HepG2 (cell line): ENCODE results near the gene GTF2H4. TPM values are rescaled to one million over a fixed set of nuclear protein-coding genes. Genes with fewer than 3 reads are reported as not detected.

Source experiments
- ATAC-seq: fragments of 200-7000 bp; cut with Tn5 transposase; 3 replicates; pipeline ENCODE4 v1.9.1; 2020; ENCODE audit warnings: mild to moderate bottlenecking, moderate library complexity
- BruUV-seq: library from RNA; stranded (reverse); fragments of 400-500 nt; replicated peaks from 2 replicates; lab custom pipeline; 2021; lab: Mats Ljungman, UMichigan
- CTCF ChIA-PET: fragments of 300-600 bp; formaldehyde crosslinking; extraction: SDS; loops from one replicate; lab custom pipeline; 2021; ENCODE audit warnings: low total read pairs, inconsistent platforms, low intra/inter-chr PET ratio; lab: Yijun Ruan, JAX
- POLR2A ChIA-PET: fragments of 350-600 bp; sonication (Branson Sonifier 250); formaldehyde crosslinking; loops from one replicate; lab custom pipeline; 2020; ENCODE audit warnings: antibody characterized with exemption, inconsistent platforms; lab: Yijun Ruan, JAX
- DNase-seq: peaks from one replicate; pipeline ENCODE4 v3.0.0-alpha.2; 2015; ENCODE audit warnings: low spot score
- FAIRE-seq: peaks from 3 replicates; lab custom pipeline; 2011; peaks lifted over from hg19 to GRCh38; lab: Jason Lieb, UNC
- H2AFZ ChIP-seq: one replicate; pipeline ENCODE4 v1.6.1; 2011; ENCODE audit warnings: low read length, inconsistent platforms
- H3K27ac ChIP-seq: fragments of 300-600 bp; 3 replicates; pipeline ENCODE4 v1.8.0; 2011; ENCODE audit warnings: mixed run types, mild to moderate bottlenecking, mixed read lengths, low read length, inconsistent platforms; ENCODE audit not compliant: insufficient read depth; ENCODE audit errors: extremely low read length
- H3K27me3 ChIP-seq, 2 experiments: fragments of 200-600 bp in 1 of 2; 2 replicates in 1 of 2; 3 replicates in 1 of 2; pipeline versions ENCODE4 v1.6.0 to v1.8.0; 2011; ENCODE audit warnings: low read length in 2 of 2, mild to moderate bottlenecking in 2 of 2, moderate library complexity in 2 of 2, inconsistent platforms in 1 of 2; ENCODE audit not compliant: insufficient read depth in 2 of 2, control insufficient read depth in 1 of 2
- H3K36me3 ChIP-seq, 2 experiments: fragments of 200-600 bp in 1 of 2; replicated peaks in 1 of 2; 2 replicates in 1 of 2; 3 replicates in 1 of 2; pipeline versions ENCODE4 v1.5.1 to v1.8.0; 2011; ENCODE audit warnings: low read length in 2 of 2, inconsistent platforms in 1 of 2; ENCODE audit not compliant: insufficient read depth in 2 of 2, control insufficient read depth in 1 of 2
- H3K4me1 ChIP-seq: 2 replicates; pipeline ENCODE4 v1.5.1; 2012; ENCODE audit warnings: low read length, inconsistent platforms; ENCODE audit not compliant: insufficient read depth
- H3K4me2 ChIP-seq: 2 replicates; pipeline ENCODE4 v1.6.0; 2011; ENCODE audit warnings: low read depth, low read length, inconsistent platforms
- H3K4me3 ChIP-seq, 3 experiments: fragments of 200-600 bp in 1 of 3; sonication (generic), shearing (Covaris generic) in 1 of 3; replicated peaks in 1 of 3; 2 replicates each; pipeline ENCODE4 v1.5.1; 2011 to 2016; ENCODE audit warnings: low read length in 3 of 3, inconsistent platforms in 2 of 3, low read depth in 2 of 3, mild to moderate bottlenecking in 2 of 3, control low read depth in 1 of 3, mixed read lengths in 1 of 3; ENCODE audit not compliant: insufficient read depth in 1 of 3
- H3K79me2 ChIP-seq: one replicate; pipeline ENCODE4 v1.6.1; 2011; ENCODE audit warnings: low read length, inconsistent platforms; ENCODE audit not compliant: insufficient read depth
- H3K9ac ChIP-seq: 2 replicates; pipeline ENCODE4 v1.6.0; 2011; ENCODE audit warnings: mild to moderate bottlenecking, low read depth, low read length, inconsistent platforms; ENCODE audit not compliant: insufficient read depth
- H3K9me3 ChIP-seq: 2 replicates; pipeline ENCODE4 v1.5.1; 2012; ENCODE audit warnings: mild to moderate bottlenecking, low read length
- H4K20me1 ChIP-seq: 2 replicates; pipeline ENCODE4 v1.6.0; 2011; ENCODE audit warnings: inconsistent platforms, mild to moderate bottlenecking, low read length, moderate library complexity; ENCODE audit not compliant: insufficient read depth
- AGO2 ChIP-seq: fragments of 200-400 bp; formaldehyde crosslinking; optimal IDR thresholded peaks from 2 replicates; pipeline ENCODE3; 2017; ENCODE audit warnings: mild to moderate bottlenecking, low read depth, low read length, moderate library complexity
- ARNT2 ChIP-seq: sonication (generic); formaldehyde crosslinking; IDR thresholded peaks from 2 replicates; pipeline ENCODE4 v1.8.0; 2022; ENCODE audit warnings: mild to moderate bottlenecking, low read depth, missing genetic modification reagents, moderate library complexity
- ASH2L ChIP-seq: fragments of 300-600, 200-600 bp; sonication (generic); IDR thresholded peaks from 2 replicates; pipeline ENCODE4 v1.7.0; 2017; ENCODE audit warnings: low read depth, mild to moderate bottlenecking, moderate library complexity, mixed read lengths, low read length; ENCODE audit not compliant: insufficient read length
- FOXK2 ChIP-seq: fragments of 450-650 bp; IDR thresholded peaks from 2 replicates; pipeline ENCODE4 v1.6.1; 2016
- HNRNPLL ChIP-seq: fragments of 200-400 bp; formaldehyde crosslinking; IDR thresholded peaks from 2 replicates; pipeline ENCODE4 v1.6.1; 2017; ENCODE audit warnings: mild to moderate bottlenecking, low read depth, low read length; ENCODE audit not compliant: poor library complexity, severe bottlenecking
- HOXA5 ChIP-seq: sonication (generic); formaldehyde crosslinking; IDR thresholded peaks from 2 replicates; pipeline ENCODE4 v1.4.0; 2020; ENCODE audit warnings: missing genetic modification reagents
- KLF6 ChIP-seq: IDR thresholded peaks from 2 replicates; pipeline ENCODE4 v1.8.0; 2016; ENCODE audit warnings: missing biosample characterization, missing genetic modification reagents
- MAFG ChIP-seq: sonication (generic); formaldehyde crosslinking; IDR thresholded peaks from 2 replicates; pipeline ENCODE4 v1.5.1; 2020; ENCODE audit warnings: mild to moderate bottlenecking, missing genetic modification reagents
- SIN3B ChIP-seq: fragments of 150-350 bp; IDR thresholded peaks from 2 replicates; pipeline ENCODE4 v1.6.1; 2014; ENCODE audit warnings: low read length
- STAG1 ChIP-seq: sonication (generic); formaldehyde crosslinking; IDR thresholded peaks from 2 replicates; pipeline ENCODE4 v1.4.0; 2020; ENCODE audit warnings: missing genetic modification reagents
- TAF1 ChIP-seq: sonication (generic); formaldehyde crosslinking; IDR thresholded peaks from 2 replicates; pipeline ENCODE4 v1.4.0; 2020; ENCODE audit warnings: missing genetic modification reagents
- ZBTB38 ChIP-seq: sonication (generic); formaldehyde crosslinking; IDR thresholded peaks from 2 replicates; pipeline ENCODE4 v1.5.1; 2020; ENCODE audit warnings: mild to moderate bottlenecking, missing genetic modification reagents
- ZFP82 ChIP-seq: sonication (generic); formaldehyde crosslinking; IDR thresholded peaks from 2 replicates; pipeline ENCODE4 v1.5.1; 2020; ENCODE audit warnings: mild to moderate bottlenecking, missing genetic modification reagents, borderline replicate concordance
- ZNF33A ChIP-seq: sonication (generic); formaldehyde crosslinking; IDR thresholded peaks from 2 replicates; pipeline ENCODE4 v1.5.1; 2020; ENCODE audit warnings: missing genetic modification reagents, mild to moderate bottlenecking, moderate library complexity, borderline replicate concordance
- ZNF33B ChIP-seq: sonication (generic); formaldehyde crosslinking; IDR thresholded peaks from 2 replicates; pipeline ENCODE4 v1.5.1; 2020; ENCODE audit warnings: mild to moderate bottlenecking, missing genetic modification reagents
- WGBS: methylation state at CpG from one replicate; pipeline ENCODE4 v1.1.6; 2017; ENCODE audit warnings: low lambda C conversion rate; 5-methylcytosine and 5-hydroxymethylcytosine counted together
- in situ Hi-C: cut with HindIII; loops from 2 replicates; pipeline ENCODE4 v1.10.0; 2017; ENCODE audit warnings: low pct_unique_long_range_greater_than_20kb; ENCODE audit not compliant: extremely low pct_ligation_motif_present
- intact Hi-C: fragments of 100-400 bp; cut with micrococcal nuclease; formaldehyde crosslinking; loops from one replicate; pipeline ENCODE4 v1.10.0; 2022; ENCODE audit not compliant: unreplicated experiment
- polyA plus RNA-seq, 8 experiments: library from polyadenylated mRNA; depleted of rRNA in 3 of 8; stranded (reverse) in 7 of 8; unstranded in 1 of 8; fragments of >200 nt; fragmentation: Illumina TruSeq in 4 of 8; extraction: Trizol in 4 of 8; gene quantifications; 2 replicates each; pipeline versions ENCODE4 v1.2.1 to v1.2.3, GENCODE V29; 2011 to 2016; ENCODE audit warnings: low read depth in 4 of 8, missing spikeins in 1 of 8, mixed read lengths in 1 of 8; ENCODE audit not compliant: insufficient read depth in 1 of 8
- total RNA-seq, 5 experiments: library from RNA; depleted of rRNA; stranded (reverse); fragments of >200 nt; fragmentation: Illumina TruSeq; extraction: Trizol; gene quantifications; 2 replicates each; pipeline ENCODE4 v1.2.3, GENCODE V29; 2016; ENCODE audit warnings: low read depth in 1 of 5
- TF ChIP-seq, protein P1 (sequence below): sonication (generic); formaldehyde crosslinking; IDR thresholded peaks from 2 replicates; pipeline ENCODE4 v1.4.0; 2020; ENCODE audit warnings: missing genetic modification reagents
- TF ChIP-seq, protein P2 (sequence below): sonication (generic); formaldehyde crosslinking; IDR thresholded peaks from 2 replicates; pipeline ENCODE4 v1.4.0; 2020; ENCODE audit warnings: mild to moderate bottlenecking, low read depth, missing genetic modification reagents

The GTF2H4 gene
- total and polyA plus RNA-seq, 2 of the 13 experiments (the other 11 are each of a cell fraction or from before 2014, with no cell fraction given), result 15.9 to 49.3 TPM

DNA sequence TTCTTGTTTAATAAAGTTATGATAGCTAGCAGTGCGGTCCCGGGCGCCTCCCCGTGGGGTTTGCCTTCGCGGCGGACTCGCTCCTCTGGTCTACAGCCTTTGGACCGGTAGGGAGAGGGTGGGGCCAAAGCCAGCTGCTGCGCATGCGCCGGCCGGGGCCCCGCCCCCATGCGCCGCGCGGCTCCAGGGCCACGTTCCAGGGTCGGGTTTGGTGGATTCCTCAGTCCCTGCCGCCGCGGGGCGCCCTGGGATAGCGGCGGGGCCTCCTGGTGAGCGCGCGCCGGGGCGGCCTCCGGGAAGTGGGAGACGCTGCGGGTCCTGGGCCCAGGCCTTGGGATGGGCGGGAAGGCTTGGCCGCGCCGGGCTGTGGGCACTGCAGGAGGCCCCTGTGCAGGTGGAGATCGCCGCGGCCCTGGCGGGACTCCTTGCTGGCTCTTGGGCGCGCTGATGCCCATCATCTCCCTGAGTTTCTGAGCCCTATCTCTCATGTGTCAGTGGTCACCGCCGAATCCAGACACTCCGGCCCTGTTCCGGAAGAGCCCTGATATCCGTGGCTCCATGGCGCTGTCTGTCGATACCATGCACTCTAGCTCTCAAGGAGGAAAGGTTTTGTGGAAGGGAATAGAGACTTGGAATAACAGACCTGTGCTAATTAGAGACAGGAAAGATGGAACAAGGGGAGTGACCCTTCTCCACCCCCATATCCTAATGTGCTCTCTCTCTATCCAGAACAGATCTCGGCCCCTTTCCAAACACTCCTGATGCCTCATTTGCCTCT lies 6.3 kb downstream of the GTF2H4 start, which contains the start of gene VARS2:
Gene VARS2, plus strand, starts transcription at position 163 of the 778 bp plus-strand sequence. Its CDS starts 599 bp downstream, at position 762.
- in situ Hi-C loops (no loop called here), intact Hi-C loops (loop anchor here (1.0 to 2.0 kb wide), 3 partner anchors 86 to 173 kb away; no protein-coding TSS in a partner anchor)
- ChIA-PET CTCF (interaction anchor here (1.2 to 3.1 kb wide), 5 partner anchors 85 to 166 kb away, joined by 3 to 11 read pairs (median 9); no protein-coding TSS in a partner anchor), POLR2A (interaction anchor here (0.7 to 3.4 kb wide), 24 partner anchors 9 to 627 kb away, joined by 3 to 24 read pairs (median 4); partner anchors contain the start of genes DDR1, DDX39B, GNL1 and MDC1)
- H4K20me1 ChIP-seq, result no peaks in the 10 kb centered on the region
- H3K9me3 ChIP-seq, result no peaks in the 10 kb centered on the region
- H2AFZ ChIP-seq, result no peak within 1 kb of the TSS
- BruUV-seq, result TSS peak; percentile 78
- 0% methylated on average over 27 of the region's 52 CpGs for WGBS
- peaks cover 15% of the 10 kb centered on the region for H3K79me2 ChIP-seq
- peak within 1 kb of the TSS; percentile 97 for H3K4me2 ChIP-seq
- peak within 1 kb of the TSS; percentile 90 for H3K9ac ChIP-seq
- H3K27me3 ChIP-seq, result no peaks in the 10 kb centered on the region
- peak within 1 kb of the TSS; percentile 81 for H3K27ac ChIP-seq
- H3K36me3 ChIP-seq, result peaks cover 14 to 49% of the 10 kb centered on the region in 2 experiments
- DNase-seq (peak; percentile 92), ATAC-seq (peak; percentile 96), FAIRE-seq (peak; percentile 70)
- H3K4me3 ChIP-seq, result peak within 1 kb of the TSS; percentile 61 to 80 (median 78)
- H3K4me1 ChIP-seq, result peaks cover 32% of the 10 kb centered on the region
- TF ChIP-seq KLF6 (CRISPR knock-in tag) (peak; percentile 96), ZFP82 (CRISPR knock-in tag) (peak; percentile 91; the same call in 1 of the 2 replicates), ARNT2 (CRISPR knock-in tag) (peak; percentile 95), ZNF33A (CRISPR knock-in tag) (no peak; the same call in 1 of the 2 replicates), FOXK2 (no peak), AGO2 (peak; percentile 98), STAG1 (CRISPR knock-in tag) (peak; percentile 68), ZNF33B (CRISPR knock-in tag) (0 out of 2 replicates have a peak, but pooled peaks have one; percentile 57), MAFG (no peak), SIN3B (peak; percentile 20; the same call in 1 of the 2 replicates), ZBTB38 (peak; percentile 96), HOXA5 (CRISPR knock-in tag) (peak; percentile 92), TAF1 (CRISPR knock-in tag) (peak; percentile 89), ASH2L (peak; percentile 61), HNRNPLL (peak; percentile 75)
- TF ChIP-seq, protein P1, sequence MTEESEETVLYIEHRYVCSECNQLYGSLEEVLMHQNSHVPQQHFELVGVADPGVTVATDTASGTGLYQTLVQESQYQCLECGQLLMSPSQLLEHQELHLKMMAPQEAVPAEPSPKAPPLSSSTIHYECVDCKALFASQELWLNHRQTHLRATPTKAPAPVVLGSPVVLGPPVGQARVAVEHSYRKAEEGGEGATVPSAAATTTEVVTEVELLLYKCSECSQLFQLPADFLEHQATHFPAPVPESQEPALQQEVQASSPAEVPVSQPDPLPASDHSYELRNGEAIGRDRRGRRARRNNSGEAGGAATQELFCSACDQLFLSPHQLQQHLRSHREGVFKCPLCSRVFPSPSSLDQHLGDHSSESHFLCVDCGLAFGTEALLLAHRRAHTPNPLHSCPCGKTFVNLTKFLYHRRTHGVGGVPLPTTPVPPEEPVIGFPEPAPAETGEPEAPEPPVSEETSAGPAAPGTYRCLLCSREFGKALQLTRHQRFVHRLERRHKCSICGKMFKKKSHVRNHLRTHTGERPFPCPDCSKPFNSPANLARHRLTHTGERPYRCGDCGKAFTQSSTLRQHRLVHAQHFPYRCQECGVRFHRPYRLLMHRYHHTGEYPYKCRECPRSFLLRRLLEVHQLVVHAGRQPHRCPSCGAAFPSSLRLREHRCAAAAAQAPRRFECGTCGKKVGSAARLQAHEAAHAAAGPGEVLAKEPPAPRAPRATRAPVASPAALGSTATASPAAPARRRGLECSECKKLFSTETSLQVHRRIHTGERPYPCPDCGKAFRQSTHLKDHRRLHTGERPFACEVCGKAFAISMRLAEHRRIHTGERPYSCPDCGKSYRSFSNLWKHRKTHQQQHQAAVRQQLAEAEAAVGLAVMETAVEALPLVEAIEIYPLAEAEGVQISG (CRISPR knock-in tag), result peak; percentile 98
- TF ChIP-seq, protein P2, sequence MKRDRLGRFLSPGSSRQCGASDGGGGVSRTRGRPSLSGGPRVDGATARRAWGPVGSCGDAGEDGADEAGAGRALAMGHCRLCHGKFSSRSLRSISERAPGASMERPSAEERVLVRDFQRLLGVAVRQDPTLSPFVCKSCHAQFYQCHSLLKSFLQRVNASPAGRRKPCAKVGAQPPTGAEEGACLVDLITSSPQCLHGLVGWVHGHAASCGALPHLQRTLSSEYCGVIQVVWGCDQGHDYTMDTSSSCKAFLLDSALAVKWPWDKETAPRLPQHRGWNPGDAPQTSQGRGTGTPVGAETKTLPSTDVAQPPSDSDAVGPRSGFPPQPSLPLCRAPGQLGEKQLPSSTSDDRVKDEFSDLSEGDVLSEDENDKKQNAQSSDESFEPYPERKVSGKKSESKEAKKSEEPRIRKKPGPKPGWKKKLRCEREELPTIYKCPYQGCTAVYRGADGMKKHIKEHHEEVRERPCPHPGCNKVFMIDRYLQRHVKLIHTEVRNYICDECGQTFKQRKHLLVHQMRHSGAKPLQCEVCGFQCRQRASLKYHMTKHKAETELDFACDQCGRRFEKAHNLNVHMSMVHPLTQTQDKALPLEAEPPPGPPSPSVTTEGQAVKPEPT (CRISPR knock-in tag), result peak; percentile 69
